ENCODE data around the gene SP4. TPM values are rescaled to one million over a fixed set of nuclear protein-coding genes. Genes with fewer than 3 reads are reported as not detected.

SP4 gene
- total RNA-seq, 3 donors from 2014 or later, result 3.8 to 6.7 (median 6.0) TPM

GRCh38 chr7:21429021-21429420 is 1.1 kb downstream of the SP4 start:
- DNase-seq (no peak), ATAC-seq (no peak)
- intact Hi-C loops (cut with DNase I, micrococcal nuclease), result no loop called here
- Histone ChIP-seq H3K4me3 (no peak overlapping the region), H3K9me3 (no peaks in the 10 kb centered on the region), H3K4me1 (ENCODE audit: low read depth) (peaks cover 12% of the 10 kb centered on the region), H3K36me3 (ENCODE audit: low read depth) (no peaks in the 10 kb centered on the region)
- TF ChIP-seq CTCF (IDR thresholded peaks at IDR 0.05), result no peak

GRCh38 chr7:21429786-21430574 is 2.1 kb downstream of the SP4 start:
- no peak for TF ChIP-seq CTCF (IDR thresholded peaks at IDR 0.05)
- no peak for DNase-seq
- intact Hi-C loops (cut with DNase I, micrococcal nuclease), result no loop called here
- Histone ChIP-seq H3K4me1 (ENCODE audit: low read depth) (peaks cover 12% of the 10 kb centered on the region), H3K9me3 (no peaks in the 10 kb centered on the region), H3K4me3 (no peak overlapping the region), H3K36me3 (ENCODE audit: low read depth) (no peaks in the 10 kb centered on the region)
- ATAC-seq, result no peak

GRCh38 chr7:21430575-21430954 is 2.7 kb downstream of the SP4 start:
- no peak overlapping the region for H3K4me3 ChIP-seq
- ATAC-seq, result no peak
- peaks cover 12% of the 10 kb centered on the region for H3K4me1 ChIP-seq (ENCODE audit: low read depth)

GRCh38 chr7:21443149-21443841 is 15.4 kb downstream of the SP4 start:
- no peak overlapping the region for H3K4me3 ChIP-seq
- intact Hi-C loops (cut with DNase I, micrococcal nuclease), result no loop called here
- no peak for TF ChIP-seq CTCF (IDR thresholded peaks at IDR 0.05)
- DNase-seq, result no peak
- no peaks in the 10 kb centered on the region for H3K9me3 ChIP-seq
- no peak for ATAC-seq
- H3K4me1 ChIP-seq (ENCODE audit: low read depth), result no peaks in the 10 kb centered on the region
- H3K36me3 ChIP-seq (ENCODE audit: low read depth), result no peaks in the 10 kb centered on the region

More at GRCh38 chr7:21430575-21430954, 2.7 kb downstream of the SP4 start:
- H3K36me3 ChIP-seq (ENCODE audit: low read depth), result no peaks in the 10 kb centered on the region
- DNase-seq, result no peak
- TF ChIP-seq CTCF (IDR thresholded peaks at IDR 0.05), result no peak
- intact Hi-C loops (cut with DNase I, micrococcal nuclease), result no loop called here
- H3K9me3 ChIP-seq, result no peaks in the 10 kb centered on the region

DNA sequence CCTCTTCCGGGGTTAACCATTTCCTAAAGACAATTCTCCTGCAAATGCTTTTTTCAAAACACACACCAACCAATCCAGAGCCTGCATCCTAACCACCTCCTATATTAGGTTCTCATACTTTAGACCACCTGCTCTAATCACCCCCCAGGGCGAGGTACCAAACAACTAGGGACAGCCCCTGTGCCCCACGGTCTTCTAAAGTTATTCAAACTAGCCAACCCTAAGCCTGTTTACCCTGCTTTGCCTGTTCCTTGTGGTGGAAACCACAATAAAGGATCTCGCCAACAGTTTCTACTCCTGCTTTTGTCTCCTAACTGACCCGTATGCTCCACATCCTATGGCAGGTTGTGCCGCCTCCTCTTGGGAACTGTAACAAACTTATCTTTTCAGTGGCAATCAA is 21.1 kb downstream of the SP4 start:
- H3K4me3 ChIP-seq, result no peak overlapping the region
- ATAC-seq (no peak), DNase-seq (no peak)
- no peak for TF ChIP-seq CTCF (IDR thresholded peaks at IDR 0.05)
- H3K9me3 ChIP-seq, result peaks cover 12% of the 10 kb centered on the region
- intact Hi-C loops (cut with DNase I, micrococcal nuclease), result no loop called here
- no peaks in the 10 kb centered on the region for H3K4me1 ChIP-seq (ENCODE audit: low read depth)
- H3K36me3 ChIP-seq (ENCODE audit: low read depth), result no peaks in the 10 kb centered on the region

Data from mucosa of descending colon (tissue), 3 donors.